Measurements from ENCODE around the gene NUP107.

Gene NUP107

GRCh38 chr12:68647507-68647906, 39.3 kb upstream of the NUP107 start:
- DNase-seq (ENCODE audit: low read depth, low spot score) = no peak
- TF ChIP-seq, protein P1, sequence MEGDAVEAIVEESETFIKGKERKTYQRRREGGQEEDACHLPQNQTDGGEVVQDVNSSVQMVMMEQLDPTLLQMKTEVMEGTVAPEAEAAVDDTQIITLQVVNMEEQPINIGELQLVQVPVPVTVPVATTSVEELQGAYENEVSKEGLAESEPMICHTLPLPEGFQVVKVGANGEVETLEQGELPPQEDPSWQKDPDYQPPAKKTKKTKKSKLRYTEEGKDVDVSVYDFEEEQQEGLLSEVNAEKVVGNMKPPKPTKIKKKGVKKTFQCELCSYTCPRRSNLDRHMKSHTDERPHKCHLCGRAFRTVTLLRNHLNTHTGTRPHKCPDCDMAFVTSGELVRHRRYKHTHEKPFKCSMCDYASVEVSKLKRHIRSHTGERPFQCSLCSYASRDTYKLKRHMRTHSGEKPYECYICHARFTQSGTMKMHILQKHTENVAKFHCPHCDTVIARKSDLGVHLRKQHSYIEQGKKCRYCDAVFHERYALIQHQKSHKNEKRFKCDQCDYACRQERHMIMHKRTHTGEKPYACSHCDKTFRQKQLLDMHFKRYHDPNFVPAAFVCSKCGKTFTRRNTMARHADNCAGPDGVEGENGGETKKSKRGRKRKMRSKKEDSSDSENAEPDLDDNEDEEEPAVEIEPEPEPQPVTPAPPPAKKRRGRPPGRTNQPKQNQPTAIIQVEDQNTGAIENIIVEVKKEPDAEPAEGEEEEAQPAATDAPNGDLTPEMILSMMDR (IDR thresholded peaks at IDR 0.05; ENCODE audit: low read depth, low read length) = no peak
- H3K4me3 ChIP-seq (ENCODE audit: low read depth, low read length) = no peak overlapping the region
- in situ Hi-C loops (cut with HindIII; ENCODE audit: low sequenced_read_pairs) = no loop called here

DNA sequence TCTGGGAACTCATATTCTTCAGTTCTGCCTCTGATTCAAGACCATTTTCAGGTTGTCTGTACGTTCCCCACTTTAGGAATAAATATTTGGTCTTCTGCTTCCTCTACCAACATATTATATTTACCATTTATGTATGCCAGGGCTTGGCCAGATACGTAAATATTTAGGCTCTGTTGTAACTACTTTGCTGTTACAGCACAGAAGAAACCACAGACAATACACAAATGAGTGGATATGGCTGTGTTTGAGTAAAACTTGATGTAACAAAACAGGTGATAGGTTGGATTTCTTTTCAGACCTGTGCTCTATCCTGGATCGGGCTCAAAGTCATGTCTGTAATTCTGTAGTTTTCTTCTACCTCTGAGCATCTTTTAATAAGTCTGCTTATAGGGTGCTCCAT, 38.6 kb upstream of the NUP107 start:
- no peak for DNase-seq (ENCODE audit: low read depth, low spot score)
- TF ChIP-seq, protein P1 (IDR thresholded peaks at IDR 0.05; ENCODE audit: low read depth, low read length) = no peak
- H3K4me3 ChIP-seq (ENCODE audit: low read depth, low read length) = no peak overlapping the region
- in situ Hi-C loops (cut with HindIII; ENCODE audit: low sequenced_read_pairs) = no loop called here

GRCh38 chr12:68665016-68665569, 21.7 kb upstream of the NUP107 start:
- no peak overlapping the region for H3K4me3 ChIP-seq (ENCODE audit: low read depth, low read length)
- DNase-seq (ENCODE audit: low read depth, low spot score) = no peak
- TF ChIP-seq, protein P1 (IDR thresholded peaks at IDR 0.05; ENCODE audit: low read depth, low read length) = no peak
- in situ Hi-C loops (cut with HindIII; ENCODE audit: low sequenced_read_pairs) = no loop called here

GRCh38 chr12:68667291-68667690, 19.5 kb upstream of the NUP107 start:
- in situ Hi-C loops (cut with HindIII; ENCODE audit: low sequenced_read_pairs) = no loop called here
- H3K4me3 ChIP-seq (ENCODE audit: low read depth, low read length) = no peak overlapping the region
- DNase-seq (ENCODE audit: low read depth, low spot score) = no peak
- TF ChIP-seq, protein P1 (IDR thresholded peaks at IDR 0.05; ENCODE audit: low read depth, low read length) = no peak

DNA sequence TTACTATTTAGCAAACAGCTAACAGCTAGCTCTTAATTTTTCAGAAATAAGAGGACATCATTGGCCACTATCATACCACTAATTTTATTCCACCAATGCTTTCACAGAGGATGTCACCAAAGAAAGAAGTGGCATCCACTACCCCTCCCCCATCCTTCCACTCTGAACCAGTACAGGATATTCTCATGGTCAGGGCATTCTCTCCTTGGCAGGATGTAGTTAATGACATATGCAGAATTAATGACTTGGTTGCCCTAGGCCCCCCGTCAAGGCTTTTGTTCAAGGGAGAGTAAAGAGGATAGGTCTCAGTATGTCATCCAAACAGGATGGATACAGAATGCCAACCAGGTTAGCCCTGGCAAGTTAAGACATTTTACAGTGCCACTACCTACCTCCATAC, 18.9 kb upstream of the NUP107 start:
- DNase-seq (ENCODE audit: low read depth, low spot score) = no peak
- H3K4me3 ChIP-seq (ENCODE audit: low read depth, low read length) = no peak overlapping the region
- in situ Hi-C loops (cut with HindIII; ENCODE audit: low sequenced_read_pairs) = no loop called here
- TF ChIP-seq, protein P1 (IDR thresholded peaks at IDR 0.05; ENCODE audit: low read depth, low read length) = no peak

- in situ Hi-C loops (cut with HindIII; ENCODE audit: low sequenced_read_pairs) = no loop called here
- no peak overlapping the region for H3K4me3 ChIP-seq (ENCODE audit: low read depth, low read length)
- TF ChIP-seq, protein P1 (IDR thresholded peaks at IDR 0.05; ENCODE audit: low read depth, low read length) = no peak
- DNase-seq (ENCODE audit: low read depth, low spot score) = no peak
Observed at GRCh38 chr12:68671179-68671578, 15.6 kb upstream of the NUP107 start.

- in situ Hi-C loops (cut with HindIII; ENCODE audit: low sequenced_read_pairs) = no loop called here
- DNase-seq (ENCODE audit: low read depth, low spot score) = no peak
Observed at GRCh38 chr12:68673788-68674187, 13.0 kb upstream of the NUP107 start.

More at GRCh38 chr12:68673788-68674187, 13.0 kb upstream of the NUP107 start:
- H3K4me3 ChIP-seq (ENCODE audit: low read depth, low read length) = no peak overlapping the region
- TF ChIP-seq, protein P1 (IDR thresholded peaks at IDR 0.05; ENCODE audit: low read depth, low read length) = no peak
